Psoas muscle (tissue), 8 donors: Measurements from ENCODE around the gene TGIF2. TPM values are rescaled to one million over a fixed set of nuclear protein-coding genes. Genes with fewer than 3 reads are reported as not detected.

ENCODE experiments used
- ATAC-seq, 4 donors: fragments of 200-7000 bp; cut with Tn5 transposase; one replicate each; pipeline ENCODE4 v1.9.1; 2020; ENCODE audit warnings: moderate library complexity in 3 of 4, mild to moderate bottlenecking in 2 of 4
- DNase-seq, 2 donors: peaks; one replicate each; pipeline ENCODE4 v3.0.0-alpha.2; 2020
- H3K27ac ChIP-seq: fragments of 200-600 bp; one replicate; pipeline ENCODE4 v1.8.0; 2022
- H3K27me3 ChIP-seq, 3 donors: fragments of 200-600 bp in 1 of 3; one replicate each; pipeline versions ENCODE4 v1.6.1 to v1.8.0; 2013 to 2022; ENCODE audit warnings: low read length in 2 of 3, mild to moderate bottlenecking in 2 of 3, moderate library complexity in 1 of 3; ENCODE audit not compliant: insufficient read depth in 3 of 3
- H3K36me3 ChIP-seq, 2 donors: fragments of 200-600 bp in 1 of 2; one replicate each; pipeline versions ENCODE4 v1.6.1 to v1.8.0; 2013 to 2022; ENCODE audit warnings: low read depth in 1 of 2, mild to moderate bottlenecking in 1 of 2, moderate library complexity in 1 of 2; ENCODE audit not compliant: insufficient read depth in 1 of 2
- H3K4me1 ChIP-seq: fragments of 200-600 bp; one replicate; pipeline ENCODE4 v1.8.0; 2022
- H3K4me3 ChIP-seq: fragments of 200-600 bp; one replicate; pipeline ENCODE4 v1.8.0; 2022; ENCODE audit warnings: mild to moderate bottlenecking
- H3K9me3 ChIP-seq: fragments of 200-600 bp; one replicate; pipeline ENCODE4 v1.8.0; 2022
- WGBS, 3 donors: extraction: QIAGEN DNeasy Blood & Tissue Kit; methylation state at CpG; one replicate each; pipeline versions ENCODE4 v1.1.6 to v1.1.7; 2013; 5-methylcytosine and 5-hydroxymethylcytosine counted together
- intact Hi-C, 2 donors: fragments of 100-400 bp; cut with DNase I; formaldehyde crosslinking; loops; one replicate each; pipeline versions ENCODE4 v1.11.0 to v1.14.2; 2022
- polyA plus RNA-seq, 3 donors: library from polyadenylated mRNA; stranded (reverse); fragments of 200-250 nt; gene quantifications; one replicate each; pipeline ENCODE4 v1.2.3, GENCODE V29; 2013
- total RNA-seq, 4 donors: library from RNA; stranded (reverse); fragmentation: NEBNext Ultra II Directional in 2 of 4; extraction: Animal tissue kit (Norgen Biotek cat#: 25700) in 2 of 4; gene quantifications; one replicate each; pipeline versions ENCODE4 v1.2.1 to v1.2.4, GENCODE V29; 2021 to 2023
- TF ChIP-seq, protein P1 (sequence below): fragments of 200-600 bp; IDR thresholded peaks from one replicate; pipeline ENCODE4 v1.8.0; 2022; ENCODE audit warnings: antibody characterized with exemption
- donor health status: healthy with polysubstance abuse.
- donor health status: DM: no; HTN: no; CAD: no; lungs with moderate emphysema.
- donor health status: Bipolar disorder and iron deficiency.
- donor health status: healthy.
- donor health status: DM: yes; HTN: yes; CAD: no.
- donor health status: DM: no; HTN: no; CAD: no.
- donor health status: DM: no; HTN: no; CAD: no.
- donor health status: DM: yes; HTN: yes; CAD: no.

The TGIF2 gene
- total and polyA plus RNA-seq, 7 donors = 1.1 to 2.8 (median 1.7) TPM

DNA sequence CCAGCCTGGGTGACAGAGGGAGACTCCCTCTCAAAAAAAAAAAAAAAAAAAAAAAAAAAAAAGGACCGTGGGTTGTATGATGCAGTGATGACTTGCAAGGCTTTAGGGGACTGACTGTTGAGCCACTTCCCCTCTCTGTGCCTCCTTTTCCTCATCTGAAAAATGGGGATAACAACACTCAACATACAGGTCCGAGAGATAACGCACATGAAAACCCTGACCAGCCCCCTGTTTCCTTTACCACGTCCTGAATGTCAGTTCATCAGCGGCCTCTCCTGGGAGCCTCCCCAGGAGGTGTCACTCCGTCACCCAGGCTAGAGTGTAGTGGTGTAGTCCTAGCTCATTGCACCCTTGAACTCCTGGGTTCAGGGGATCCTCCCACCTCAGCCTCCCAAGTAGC is 68.7 kb downstream of the TGIF2 start:
- no peaks in the 10 kb centered on the region for H3K9me3 ChIP-seq
- TF ChIP-seq, protein P1, sequence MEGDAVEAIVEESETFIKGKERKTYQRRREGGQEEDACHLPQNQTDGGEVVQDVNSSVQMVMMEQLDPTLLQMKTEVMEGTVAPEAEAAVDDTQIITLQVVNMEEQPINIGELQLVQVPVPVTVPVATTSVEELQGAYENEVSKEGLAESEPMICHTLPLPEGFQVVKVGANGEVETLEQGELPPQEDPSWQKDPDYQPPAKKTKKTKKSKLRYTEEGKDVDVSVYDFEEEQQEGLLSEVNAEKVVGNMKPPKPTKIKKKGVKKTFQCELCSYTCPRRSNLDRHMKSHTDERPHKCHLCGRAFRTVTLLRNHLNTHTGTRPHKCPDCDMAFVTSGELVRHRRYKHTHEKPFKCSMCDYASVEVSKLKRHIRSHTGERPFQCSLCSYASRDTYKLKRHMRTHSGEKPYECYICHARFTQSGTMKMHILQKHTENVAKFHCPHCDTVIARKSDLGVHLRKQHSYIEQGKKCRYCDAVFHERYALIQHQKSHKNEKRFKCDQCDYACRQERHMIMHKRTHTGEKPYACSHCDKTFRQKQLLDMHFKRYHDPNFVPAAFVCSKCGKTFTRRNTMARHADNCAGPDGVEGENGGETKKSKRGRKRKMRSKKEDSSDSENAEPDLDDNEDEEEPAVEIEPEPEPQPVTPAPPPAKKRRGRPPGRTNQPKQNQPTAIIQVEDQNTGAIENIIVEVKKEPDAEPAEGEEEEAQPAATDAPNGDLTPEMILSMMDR = no peak
- no peak for ATAC-seq
- H3K36me3 ChIP-seq = no peaks in the 10 kb centered on the region
- intact Hi-C loops = no loop called here
- H3K27me3 ChIP-seq = no peaks in the 10 kb centered on the region
- no peak overlapping the region for H3K4me3 ChIP-seq
- 76 to 89% (median 80%) methylated on average over 5 to 6 of the region's 6 CpGs for WGBS, 3 donors
- H3K27ac ChIP-seq = no peak overlapping the region
- H3K4me1 ChIP-seq = no peaks in the 10 kb centered on the region
- DNase-seq = no peak

Other genes with a start within 250 kb of the TGIF2 start
- 10 to 100 TPM; 42.5 to 86.6 (median 44.5) TPM for gene MYL9, start 32.1 kb upstream of the TGIF2 start, total RNA-seq
- 10 to 100 TPM; 23.1 to 33.7 (median 27.2) TPM for gene MYL9, start 32.1 kb upstream of the TGIF2 start, polyA plus RNA-seq
- 100 to 1,000 TPM in 3 of 4 donors, 10 to 100 TPM in 1; 77.3 to 368 (median 215) TPM for gene RAB5IF, start 32.2 kb downstream of the TGIF2 start, total RNA-seq
- 100 to 1,000 TPM; 144 to 585 (median 337) TPM for gene RAB5IF, start 32.2 kb downstream of the TGIF2 start, polyA plus RNA-seq
- under 1 TPM; 0.12 to 0.34 (median 0.16) TPM for gene SLA2, start 72.6 kb downstream of the TGIF2 start, total RNA-seq
- under 1 TPM; 0.03 to 0.07 (median 0.06) TPM for gene SLA2, start 72.6 kb downstream of the TGIF2 start, polyA plus RNA-seq
- 10 to 100 TPM in 2 of 4 donors, 1 to 10 TPM in 2; 4.3 to 17.5 (median 7.8) TPM for gene NDRG3, start 172.5 kb downstream of the TGIF2 start, total RNA-seq
- 10 to 100 TPM in 2 of 3 donors, 1 to 10 TPM in 1; 7.8 to 25.1 (median 11.8) TPM for gene NDRG3, start 172.5 kb downstream of the TGIF2 start, polyA plus RNA-seq
- gene DSN1, start 200.2 kb downstream of the TGIF2 start, total RNA-seq = 1 to 10 TPM; 1.7 to 3.0 (median 2.2) TPM
- gene DSN1, start 200.2 kb downstream of the TGIF2 start, polyA plus RNA-seq = 1 to 10 TPM; 3.3 to 8.3 (median 4.3) TPM